HG03159 (cell line): ENCODE data around the gene AZIN2.
"Not testable (repeated sequence)": the region's sequence is repeated elsewhere in the genome, so short reads cannot be mapped to it uniquely, and the experiment has no call there.

Experiments
- ATAC-seq: cut with Tn5 transposase; IDR thresholded peaks from one replicate; pipeline ENCODE4 v1.9.1; 2021; ENCODE audit warnings: mild to moderate bottlenecking, moderate library complexity; ENCODE audit not compliant: unreplicated experiment

AZIN2 gene

DNA sequence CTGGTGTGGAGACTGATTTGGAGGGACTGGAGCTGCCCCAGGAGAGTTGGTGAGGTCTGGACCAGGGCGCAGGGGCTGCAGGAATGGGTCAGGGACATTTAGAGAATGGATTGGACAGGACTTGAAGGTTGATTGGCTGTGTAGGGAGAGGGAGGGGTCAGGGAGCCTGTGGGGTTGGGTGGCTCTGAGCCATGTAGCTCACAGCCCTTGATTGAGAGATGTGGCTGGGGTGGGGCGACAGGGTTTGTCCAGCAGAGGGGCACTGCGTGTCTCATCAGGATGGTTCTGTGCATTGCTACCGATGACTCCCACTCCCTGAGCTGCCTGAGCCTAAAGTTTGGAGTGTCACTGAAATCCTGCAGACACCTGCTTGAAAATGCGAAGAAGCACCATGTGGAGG, 12.1 kb downstream of the AZIN2 start:
- no peak for ATAC-seq

DNA sequence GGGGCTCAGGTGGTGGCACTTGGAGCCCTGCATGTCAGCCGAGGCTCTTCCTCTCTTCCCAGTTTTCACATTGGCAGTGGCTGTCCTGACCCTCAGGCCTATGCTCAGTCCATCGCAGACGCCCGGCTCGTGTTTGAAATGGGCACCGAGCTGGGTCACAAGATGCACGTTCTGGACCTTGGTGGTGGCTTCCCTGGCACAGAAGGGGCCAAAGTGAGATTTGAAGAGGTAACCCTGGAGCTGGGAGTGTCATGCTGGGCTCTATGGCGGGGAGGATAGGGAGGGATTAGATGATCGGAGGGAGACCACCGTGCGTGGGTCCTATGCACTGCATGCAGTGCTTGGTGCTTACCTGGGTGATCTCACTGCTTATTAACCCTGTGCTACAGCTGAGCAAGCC, 13.5 kb downstream of the AZIN2 start:
- ATAC-seq = no peak

DNA sequence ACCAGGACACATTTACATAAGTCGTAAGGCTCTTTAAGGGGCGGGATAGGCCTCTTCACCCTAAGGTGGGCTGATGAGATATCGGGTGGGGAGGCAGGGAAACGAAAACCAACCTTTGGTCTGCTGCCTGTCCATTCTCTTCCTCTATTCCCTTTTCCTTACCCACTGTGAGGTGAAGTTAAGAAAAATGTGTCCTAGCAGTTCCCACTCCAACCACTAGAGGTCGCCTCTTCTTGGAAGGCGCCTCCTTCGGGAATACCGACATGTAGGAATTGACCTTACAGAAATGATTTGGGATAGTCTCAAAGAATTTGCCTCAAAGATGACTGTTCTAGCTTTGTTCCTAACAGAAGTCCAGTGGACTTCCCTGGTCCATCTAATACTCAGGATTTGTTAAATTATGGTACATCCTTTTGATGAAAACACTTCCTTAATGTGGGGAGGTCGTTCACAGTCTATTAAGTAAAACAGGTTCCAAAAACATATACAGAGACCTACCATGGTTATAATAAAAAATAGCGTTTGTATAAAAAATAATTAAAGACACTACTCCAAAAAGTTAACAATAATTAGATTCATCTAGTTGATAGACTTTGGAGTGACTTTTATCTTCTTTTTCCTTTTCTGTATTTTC, 14.1 kb downstream of the AZIN2 start:
- ATAC-seq = no peak

DNA sequence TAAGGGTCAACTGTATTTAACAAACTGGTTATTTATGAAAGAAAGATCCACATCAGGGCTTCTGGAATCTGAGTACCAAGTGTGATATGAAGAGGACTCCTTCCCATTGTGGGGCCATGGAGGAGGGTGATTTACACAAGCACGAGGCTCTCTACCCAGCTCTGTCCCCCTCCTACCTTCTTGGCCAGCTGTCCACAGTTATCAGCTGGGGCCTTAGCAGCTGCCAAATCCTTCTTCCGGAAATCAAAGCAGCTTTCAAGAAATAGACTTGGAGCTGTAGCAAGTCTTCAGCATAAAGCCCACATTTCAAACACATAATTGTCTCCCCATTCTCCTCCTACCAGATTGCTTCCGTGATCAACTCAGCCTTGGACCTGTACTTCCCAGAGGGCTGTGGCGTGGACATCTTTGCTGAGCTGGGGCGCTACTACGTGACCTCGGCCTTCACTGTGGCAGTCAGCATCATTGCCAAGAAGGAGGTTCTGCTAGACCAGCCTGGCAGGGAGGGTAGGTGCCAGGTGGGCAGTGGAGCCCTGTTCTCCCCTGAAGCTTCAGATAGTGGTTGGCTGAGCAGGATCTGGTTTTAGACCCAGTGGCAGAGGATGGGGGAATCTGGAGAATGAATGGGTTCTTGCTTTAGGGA, 15.5 kb downstream of the AZIN2 start:
- ATAC-seq = no peak

DNA sequence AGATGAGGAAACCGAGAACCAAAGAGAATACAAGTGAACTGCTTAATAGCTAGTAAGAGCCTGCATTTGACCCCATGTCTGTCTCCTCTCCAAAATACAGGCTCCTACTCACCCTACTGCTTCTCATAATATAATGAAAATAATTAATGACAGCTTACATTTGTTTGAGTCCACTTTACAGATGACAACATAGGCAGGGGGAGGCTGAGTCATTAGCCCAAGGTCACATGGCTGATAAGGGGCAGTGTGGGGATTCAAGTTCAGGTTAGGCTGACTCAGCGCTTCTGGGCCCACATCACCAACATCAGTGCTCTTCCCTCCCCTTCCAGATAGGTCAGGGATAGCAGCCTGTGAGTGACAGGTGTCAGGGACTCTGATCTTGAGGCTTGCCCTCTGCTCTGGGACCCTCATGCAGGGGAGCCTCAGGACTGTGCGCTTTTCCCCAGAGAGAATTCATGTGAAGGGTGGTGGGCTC, 16.2 kb downstream of the AZIN2 start:
- no peak for ATAC-seq

DNA sequence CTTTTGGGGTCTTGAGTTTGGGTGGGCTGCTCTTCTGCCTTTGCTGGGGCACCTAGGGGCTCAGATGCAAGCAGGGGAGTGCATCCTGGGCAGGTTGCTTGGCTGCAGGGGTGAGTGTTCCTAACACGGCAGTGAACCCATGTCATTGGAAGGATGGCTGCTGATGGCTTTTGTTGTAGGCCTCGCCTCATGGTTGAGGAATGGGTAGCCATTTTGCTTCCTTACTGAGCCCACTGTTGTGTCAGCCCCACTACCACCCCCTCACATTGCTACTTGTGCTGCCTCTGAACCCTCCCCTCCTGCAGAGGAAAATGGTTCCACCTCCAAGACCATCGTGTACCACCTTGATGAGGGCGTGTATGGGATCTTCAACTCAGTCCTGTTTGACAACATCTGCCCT, 16.8 kb downstream of the AZIN2 start:
- ATAC-seq = no peak

DNA sequence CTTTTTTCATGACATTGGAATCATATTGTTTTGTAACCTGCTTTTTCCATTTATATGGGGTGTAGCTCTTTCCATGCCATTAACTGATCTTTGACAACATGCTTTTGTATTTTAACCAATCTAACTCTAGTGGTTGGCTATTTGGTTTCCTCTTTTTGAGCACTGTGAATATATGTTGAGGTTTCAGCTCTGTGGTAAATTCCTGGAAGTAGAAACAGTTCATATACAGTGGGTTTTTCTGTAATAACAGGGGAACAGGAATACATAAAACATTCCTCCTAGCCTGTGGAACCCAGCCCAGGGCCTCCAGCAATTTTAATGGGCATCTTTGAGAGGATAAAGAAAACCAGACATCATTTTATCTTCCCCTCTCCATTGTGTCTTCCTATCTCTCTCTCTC, 17.4 kb downstream of the AZIN2 start:
- no peak for ATAC-seq

DNA sequence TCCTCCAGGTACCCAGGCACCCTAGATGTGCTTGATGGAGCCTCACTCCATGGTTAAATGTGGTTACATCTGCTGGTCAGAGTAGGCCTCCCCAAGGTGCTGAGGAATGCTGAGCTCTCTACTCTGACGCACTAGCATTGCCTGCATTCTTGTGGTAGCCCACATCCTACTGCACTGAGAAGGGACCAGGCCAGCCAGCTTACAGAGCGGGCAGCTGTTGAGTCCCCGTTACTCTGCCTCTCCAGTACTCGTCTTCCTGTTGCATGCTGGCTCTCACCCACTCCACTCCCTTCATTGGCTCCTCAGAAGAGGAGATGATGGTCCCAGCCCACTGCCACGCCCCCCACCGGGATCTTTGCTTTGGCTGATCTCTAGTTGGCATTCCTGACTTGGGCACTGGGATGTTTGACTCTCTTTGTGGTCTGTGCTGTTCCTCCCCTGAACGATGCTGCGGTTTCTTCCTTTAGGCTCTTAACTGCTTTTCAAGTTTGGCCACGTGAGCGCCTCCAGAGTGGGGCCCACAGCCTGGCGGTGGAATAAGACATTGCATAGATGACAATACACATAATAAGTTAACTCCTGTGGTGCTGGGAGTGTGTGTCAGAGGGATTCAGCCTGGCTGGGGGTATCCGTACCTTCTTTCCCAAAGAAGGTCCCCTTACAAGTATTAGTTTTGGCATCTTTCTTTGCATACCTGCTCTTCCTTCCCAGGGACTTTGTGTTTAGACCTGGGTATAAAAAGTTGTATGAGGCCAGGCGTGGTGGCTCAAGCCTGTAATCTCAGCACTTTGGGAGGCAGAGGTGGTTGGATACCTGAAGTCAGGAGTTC, 18.6 kb downstream of the AZIN2 start:
- ATAC-seq = peak; percentile 65

DNA sequence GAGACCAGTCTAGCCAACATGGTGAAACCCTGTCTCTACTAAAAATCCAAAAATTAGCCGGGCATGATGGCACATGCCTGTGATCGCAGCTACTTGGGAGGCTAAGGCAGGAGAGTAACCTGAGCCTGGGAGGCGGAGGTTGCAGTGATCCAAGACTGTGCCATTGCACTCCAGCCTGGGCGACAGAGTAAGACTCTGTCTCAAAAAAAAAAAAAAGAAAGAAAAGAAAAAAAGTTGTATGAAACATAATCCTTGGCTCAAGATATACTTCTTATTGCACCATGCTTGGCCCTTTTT, 19.1 kb downstream of the AZIN2 start:
- ATAC-seq = not testable (repeated sequence)

DNA sequence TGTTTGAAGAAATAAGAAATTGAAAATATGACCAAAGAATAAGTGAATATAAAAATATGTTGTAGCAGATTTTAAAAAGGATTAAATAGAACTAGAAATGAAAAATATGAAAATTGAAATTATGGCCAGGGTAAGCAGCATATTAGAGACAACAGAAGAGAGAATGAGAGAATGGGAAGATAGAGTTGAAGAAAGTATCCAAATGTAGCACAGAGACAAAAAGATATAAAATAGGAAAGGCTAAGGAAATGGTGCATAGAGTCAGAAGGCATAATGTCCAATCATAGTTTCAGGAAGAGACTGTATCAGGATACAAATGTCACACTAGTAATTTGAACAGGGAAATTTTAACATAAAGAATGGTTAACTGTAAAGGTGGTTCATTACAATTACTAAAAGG, 29.5 kb downstream of the AZIN2 start:
- no peak for ATAC-seq

DNA sequence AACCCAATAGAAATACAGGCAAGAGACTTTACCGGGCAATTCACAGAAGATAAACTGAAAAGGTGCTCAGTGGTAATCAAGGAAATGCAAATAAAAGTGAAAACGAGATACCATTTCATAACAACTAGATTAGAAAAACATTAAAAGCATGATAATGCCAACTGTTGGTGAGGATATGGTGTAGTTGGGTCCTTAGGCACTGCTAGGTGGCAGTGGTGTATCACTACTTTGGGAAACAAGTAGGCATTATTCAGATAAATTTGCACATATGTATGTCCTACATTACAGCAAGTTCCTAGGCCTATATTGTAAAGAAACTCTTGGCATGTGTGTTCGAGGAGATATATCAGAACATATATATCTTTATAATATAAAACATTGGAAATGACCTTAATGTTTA, 31.0 kb downstream of the AZIN2 start:
- no peak for ATAC-seq

DNA sequence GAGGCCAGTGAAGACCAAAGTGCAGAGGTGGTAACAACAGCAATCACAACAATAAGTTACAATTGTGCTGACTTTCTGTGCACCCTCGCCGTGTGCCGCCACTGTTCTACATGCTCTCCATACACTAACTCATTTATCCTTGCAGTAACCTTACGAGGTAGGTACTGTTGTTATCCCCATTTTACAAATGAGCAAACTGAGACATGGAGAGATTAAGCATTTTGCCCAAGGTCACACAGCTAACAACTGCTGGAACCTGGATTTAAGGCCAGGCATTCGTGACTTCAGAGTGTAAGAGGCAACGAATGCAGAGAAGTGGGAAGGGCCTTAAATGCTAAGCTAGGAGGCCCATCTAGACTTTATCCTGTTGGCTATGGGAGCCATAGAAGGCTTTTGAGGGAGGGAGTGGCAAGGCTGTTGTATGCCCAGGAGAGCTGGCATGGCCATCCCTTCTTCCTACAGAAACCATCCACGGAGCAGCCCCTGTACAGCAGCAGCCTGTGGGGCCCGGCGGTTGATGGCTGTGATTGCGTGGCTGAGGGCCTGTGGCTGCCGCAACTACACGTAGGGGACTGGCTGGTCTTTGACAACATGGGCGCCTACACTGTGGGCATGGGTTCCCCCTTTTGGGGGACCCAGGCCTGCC, 36.6 kb downstream of the AZIN2 start:
- ATAC-seq = no peak

DNA sequence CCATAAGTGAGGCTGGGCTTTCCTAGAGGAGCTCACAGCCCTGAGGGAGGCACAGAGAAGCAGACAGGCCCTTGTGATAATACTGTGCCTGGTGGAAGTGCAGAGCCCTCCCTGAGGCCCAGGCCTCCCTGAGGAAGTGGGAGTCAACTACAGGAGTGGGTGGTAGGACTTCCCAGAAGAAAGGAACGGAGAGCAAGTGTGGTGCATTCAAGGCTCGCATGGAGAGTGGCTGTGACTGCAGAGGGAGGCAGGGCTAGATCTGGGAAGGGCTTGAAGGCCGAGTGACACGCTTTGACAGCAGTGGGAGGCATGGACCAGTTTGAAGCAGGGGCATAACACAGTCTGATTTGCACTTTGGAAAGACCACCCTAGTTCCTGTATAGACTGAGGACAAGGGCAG, 37.3 kb downstream of the AZIN2 start:
- no peak for ATAC-seq

DNA sequence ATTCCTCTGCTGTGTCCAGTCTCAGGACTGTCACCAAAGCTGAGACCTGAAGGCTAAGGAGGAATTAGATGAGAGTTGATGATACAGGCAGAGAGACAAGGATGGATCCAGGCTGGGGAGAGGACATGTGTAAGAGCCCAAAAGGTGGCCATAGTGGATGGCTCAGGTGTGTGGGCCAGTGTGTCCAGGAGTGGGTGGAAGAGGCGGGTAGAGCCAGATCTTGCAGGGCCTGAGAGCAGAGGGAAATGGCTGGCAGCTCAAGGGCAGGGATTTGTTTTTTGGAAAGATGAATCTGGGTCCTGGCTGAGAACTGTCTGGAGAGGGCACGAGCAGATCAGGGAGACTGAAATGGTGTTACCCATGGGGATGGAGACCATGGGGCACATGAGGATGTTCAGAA, 38.1 kb downstream of the AZIN2 start:
- no peak for ATAC-seq

DNA sequence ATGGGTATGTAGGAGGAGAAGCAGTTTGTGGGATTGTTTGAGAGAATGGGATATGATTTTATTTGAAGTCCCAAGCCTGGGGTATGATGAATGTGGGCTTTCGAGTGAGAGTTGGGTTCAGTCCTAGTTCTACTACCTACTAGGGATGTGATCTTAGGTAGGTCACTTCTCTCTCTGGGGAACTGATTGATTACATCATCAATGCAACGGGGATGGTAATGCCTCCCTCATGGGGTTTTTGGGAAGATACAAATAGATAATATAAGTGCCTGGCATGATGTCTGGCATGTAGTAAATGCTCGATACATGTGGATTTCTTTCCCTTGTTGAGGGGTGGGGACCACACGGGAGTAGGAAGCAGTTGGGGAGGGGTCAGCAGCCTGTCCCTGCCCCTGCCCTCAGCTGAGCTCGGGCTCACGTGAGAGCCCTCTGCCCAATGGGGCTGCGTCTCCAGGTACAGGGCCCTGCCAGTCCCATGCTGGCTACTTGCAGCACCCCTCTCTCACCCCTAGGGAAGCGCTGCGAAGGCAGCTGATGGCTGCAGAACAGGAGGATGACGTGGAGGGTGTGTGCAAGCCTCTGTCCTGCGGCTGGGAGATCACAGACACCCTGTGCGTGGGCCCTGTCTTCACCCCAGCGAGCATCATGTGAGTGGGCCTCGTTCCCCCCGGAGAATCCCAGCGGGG, 38.7 kb downstream of the AZIN2 start:
- ATAC-seq = no peak

DNA sequence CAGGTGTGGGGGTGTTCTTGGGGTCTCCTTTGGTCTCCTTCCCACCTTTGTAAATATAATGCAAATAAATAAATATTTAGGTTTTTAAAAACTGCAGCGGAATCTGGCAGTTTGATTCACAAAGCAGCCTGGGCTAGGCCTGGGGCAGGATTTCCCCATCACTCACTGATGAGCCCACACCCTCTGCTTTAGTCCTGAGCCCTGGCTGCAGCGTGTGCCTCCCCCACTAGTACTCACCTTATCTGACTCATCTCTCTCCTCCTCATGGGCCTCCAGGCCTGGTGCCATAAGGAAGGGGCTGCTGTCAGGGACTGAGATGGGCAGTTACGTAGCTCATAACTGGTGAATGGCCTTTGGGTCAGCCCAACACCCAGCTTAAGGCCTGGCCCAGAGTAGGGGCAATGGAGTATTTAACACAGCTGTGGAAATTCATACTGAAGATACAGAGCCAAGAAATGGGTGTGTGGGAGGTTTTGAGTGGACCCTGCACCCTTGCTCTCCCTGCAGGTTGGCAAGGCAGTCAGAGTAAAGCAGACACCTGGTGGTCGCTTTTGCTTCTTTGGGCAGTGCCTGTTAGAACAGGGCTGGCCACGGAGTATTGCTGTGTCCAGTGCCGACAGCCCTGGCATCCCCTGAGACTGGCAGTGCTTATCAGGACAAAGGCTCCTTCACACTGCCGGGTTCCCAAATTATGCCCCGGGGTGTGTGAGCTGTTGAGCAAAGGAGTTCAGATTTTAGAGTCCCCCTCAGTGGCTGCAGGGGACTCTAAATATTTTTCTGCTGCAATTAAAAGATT, 39.7 kb downstream of the AZIN2 start:
- ATAC-seq = no peak

DNA sequence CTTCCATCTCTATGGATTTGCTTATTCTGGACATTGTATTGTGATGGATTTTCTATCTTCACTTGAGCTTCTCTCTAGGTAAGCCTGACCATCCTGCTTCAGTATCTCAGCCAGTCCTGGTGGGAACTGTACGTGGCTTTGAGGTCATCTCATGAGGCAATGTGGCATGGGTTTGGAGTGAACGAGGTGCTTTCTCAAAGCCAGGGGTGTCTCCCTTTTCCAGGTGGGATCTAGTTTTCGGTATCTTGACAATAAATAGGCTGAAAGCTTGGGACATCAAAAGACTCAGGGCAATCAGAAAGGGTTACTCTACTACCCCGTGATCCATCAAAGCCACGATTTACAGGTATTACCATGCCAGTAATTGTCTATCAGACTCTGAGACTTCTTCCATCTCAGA, 40.8 kb downstream of the AZIN2 start:
- no peak for ATAC-seq

DNA sequence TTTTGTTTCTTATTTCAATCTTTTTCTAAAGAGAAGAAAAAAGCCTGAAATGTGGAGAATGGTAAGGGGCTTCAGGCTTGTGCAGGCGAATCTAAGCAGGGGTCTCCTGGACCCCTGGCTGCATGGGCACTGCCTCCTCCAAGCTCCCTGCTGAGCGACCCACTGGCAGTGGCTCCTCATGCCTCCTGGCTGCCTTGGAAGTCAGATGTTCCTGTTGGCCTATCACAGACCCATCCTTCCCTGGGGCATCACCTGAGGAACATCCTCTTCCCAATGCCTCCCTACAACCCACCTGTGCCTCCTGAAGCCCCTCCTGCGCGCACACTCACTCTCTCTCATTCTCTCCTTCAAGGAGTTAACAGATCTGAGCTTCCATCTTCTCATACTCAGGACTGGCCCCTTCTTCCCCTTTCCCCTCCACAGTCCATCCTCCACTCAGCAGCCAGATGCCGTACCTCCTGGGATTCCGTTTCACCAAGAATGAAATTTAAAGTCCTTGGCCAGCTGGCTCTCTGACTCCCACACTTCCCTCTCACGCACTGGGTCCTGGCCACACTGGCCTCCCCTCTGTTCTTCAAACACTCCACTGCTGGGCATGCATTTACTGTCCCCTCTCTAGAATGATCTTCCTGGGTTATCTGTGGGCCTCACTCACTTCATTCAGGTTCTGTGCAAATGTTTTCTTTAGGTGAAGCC, 41.7 kb downstream of the AZIN2 start:
- ATAC-seq = no peak

DNA sequence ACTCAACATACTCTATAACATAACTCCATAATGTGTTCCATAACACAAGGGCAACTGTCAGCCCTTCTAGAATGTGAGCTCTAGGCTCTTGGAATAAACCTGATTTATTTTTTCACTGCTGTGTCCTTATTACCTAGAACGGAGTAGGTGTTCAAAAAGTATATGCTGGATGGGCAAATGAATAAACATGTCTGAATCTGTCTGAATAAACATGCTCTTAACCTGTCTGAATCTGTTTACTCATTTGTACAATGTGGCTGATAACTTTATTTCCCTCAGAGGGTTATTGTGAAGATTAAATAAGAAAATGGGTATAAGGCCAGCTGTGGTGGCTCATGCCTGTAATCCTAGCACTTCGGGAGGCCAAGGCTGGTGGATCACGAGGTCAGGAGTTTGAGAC, 42.3 kb downstream of the AZIN2 start:
- no peak for ATAC-seq

DNA sequence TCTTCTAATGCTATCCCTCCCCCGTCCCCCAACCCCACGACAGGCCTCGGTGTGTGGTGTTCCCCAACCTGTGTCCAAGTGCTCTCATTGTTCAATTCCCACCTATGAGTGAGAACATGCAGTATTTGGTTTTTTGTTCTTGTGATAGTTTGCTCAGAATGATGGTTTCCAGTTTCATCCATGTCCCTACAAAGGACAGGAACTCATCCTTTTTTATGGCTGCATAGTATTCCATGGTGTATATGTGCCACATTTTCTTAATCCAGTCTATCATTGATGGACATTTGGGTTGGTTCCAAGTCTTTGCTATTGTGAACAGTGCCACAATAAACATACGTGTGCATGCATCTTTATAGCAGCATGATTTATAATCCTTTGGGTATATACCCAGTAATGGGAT, 43.7 kb downstream of the AZIN2 start:
- not testable (repeated sequence) for ATAC-seq
